Left hindlimb (tissue), 1 donor: ENCODE measurements around the gene FIZ1.
"Not testable (repeated sequence)": the region's sequence is repeated elsewhere in the genome, so short reads cannot be mapped to it uniquely, and the experiment has no call there.

Source experiments
- DNase-seq: peaks from one replicate; pipeline ENCODE4 v3.0.0-alpha.2; 2018

The FIZ1 gene

DNA sequence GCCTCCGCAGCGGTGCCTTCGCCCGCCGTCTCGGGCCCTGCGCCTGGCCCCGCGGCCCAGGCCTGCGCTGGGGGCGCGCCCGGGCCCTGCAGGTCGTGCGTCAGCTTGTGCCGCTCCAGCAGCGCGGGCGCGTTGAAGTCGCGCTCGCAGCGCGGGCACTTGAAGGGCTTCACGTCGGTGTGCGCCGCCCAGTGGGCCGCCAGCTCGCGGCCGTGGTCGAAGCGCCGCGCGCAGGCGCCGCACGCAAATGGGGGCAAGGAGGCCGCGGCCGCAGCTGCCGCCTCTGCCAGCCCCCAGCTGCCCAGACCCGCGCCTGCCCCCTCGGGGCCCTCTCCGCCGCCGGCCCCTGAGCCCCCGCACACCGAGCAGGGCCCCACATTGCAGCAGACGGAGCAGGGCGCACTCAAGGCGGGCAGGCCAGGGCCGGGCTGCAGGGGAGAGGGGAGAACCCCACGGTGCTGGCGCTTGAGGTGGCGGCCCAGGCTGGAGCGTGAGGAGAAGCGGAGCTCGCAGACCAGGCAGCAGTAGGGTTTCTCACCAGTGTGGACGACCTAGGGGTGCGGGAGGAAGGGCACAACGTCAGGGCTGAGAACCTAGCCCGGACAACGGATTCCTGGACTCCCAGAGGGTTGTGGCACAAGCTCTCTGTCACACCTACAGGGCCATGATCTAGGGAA is 6.1 kb downstream of the FIZ1 start:
- DNase-seq: peak; percentile 30

DNA sequence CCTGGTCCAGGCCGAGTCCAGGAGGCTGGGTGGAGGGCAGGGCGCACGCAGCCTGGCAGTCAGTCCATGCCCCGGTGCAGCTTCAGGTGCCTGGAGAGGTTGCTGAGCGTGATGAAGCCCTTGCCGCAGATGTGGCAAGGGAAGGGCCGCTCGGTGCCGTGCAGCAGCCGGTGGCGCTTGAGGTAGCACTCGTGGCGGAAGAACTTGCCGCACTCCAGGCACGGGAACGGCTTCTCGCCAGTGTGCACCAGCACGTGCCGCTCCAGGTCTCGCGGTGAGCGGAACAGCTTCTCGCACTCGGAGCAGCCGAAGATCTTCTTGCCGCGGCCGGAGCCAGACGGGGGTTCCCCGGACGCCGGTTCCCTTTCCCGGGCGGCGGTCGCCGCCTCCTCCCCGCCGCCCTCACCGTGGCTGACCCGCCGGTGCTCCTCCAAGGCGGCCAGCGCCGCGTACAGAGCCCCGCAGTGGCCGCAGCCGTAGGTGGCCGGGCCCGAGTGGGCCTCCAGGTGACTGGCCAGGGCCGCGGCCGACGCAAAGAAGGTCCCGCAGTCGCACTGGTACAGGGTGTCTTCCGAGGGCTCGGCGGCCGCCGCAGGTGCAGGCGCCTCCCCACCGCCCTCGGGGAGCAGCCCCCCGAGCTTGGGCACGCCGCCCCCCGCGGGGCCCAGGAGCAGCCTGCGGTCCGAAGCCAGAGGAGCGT is 6.8 kb downstream of the FIZ1 start:
- no peak for DNase-seq

DNA sequence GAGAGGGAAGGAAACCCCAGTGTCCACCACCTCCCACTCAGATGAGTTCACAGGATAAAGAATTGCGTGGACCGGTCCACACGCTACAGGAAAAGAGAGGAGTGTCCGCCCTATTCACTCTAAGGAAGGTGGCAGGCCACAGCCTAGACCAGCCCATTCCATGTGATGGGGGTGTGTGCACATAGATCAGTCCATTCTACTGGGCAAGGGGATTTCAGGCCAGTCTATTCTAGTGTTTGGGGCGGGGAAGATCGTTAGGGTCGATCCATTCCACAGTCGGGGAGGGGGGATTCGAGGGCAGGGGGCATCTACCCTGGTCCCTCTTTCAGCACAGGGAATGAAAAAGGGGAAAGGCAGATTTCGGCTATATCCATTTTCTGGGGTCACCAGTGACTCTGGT is 7.8 kb downstream of the FIZ1 start:
- DNase-seq: no peak

- DNase-seq: peak; percentile 21
These were observed 8.7 kb downstream of the FIZ1 start for GRCh38 chr19:55590617-55591016.

DNA sequence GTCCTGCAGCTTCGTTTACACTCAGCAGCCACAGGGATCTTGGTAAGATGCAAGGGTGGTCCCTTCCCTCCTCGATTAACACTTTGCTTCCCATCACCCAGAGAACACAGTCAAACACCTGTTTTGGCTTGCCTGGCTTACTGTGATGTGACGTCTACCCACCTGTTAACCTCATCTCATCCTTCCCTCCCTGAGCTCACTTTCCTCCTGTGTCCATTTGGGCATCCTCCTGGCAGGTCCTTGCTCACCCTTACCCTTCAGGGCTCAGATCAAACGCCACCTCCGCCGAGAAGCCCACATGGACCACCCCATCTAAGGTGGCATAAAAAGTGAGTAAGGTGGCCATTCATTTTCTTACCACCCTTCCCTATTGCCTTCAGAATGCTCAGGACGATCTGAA is 9.2 kb downstream of the FIZ1 start:
- peak; percentile 10 for DNase-seq

DNA sequence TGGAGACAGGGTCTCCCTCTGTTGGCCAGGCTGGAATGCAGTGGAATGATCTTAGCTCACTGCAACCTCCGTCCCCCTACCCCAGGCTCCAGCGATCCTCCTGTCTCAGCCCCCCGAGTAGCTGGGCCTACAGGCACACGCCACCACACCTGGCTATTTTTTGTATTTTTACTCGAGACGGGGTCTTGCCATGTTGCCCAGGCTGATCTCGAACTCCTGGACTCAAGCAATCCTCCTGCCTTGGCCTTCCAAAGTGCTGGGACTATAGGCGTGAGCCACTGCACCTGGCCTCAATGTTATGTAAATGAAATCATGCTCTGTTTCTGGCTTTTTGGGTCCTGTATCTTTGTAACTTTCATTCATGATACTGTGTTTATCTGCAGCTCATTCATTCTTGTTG is 10.6 kb downstream of the FIZ1 start:
- peak; percentile 2 for DNase-seq

- DNase-seq: peak; percentile 95
These were observed 12.2 kb downstream of the FIZ1 start for GRCh38 chr19:55586976-55587668.

DNA sequence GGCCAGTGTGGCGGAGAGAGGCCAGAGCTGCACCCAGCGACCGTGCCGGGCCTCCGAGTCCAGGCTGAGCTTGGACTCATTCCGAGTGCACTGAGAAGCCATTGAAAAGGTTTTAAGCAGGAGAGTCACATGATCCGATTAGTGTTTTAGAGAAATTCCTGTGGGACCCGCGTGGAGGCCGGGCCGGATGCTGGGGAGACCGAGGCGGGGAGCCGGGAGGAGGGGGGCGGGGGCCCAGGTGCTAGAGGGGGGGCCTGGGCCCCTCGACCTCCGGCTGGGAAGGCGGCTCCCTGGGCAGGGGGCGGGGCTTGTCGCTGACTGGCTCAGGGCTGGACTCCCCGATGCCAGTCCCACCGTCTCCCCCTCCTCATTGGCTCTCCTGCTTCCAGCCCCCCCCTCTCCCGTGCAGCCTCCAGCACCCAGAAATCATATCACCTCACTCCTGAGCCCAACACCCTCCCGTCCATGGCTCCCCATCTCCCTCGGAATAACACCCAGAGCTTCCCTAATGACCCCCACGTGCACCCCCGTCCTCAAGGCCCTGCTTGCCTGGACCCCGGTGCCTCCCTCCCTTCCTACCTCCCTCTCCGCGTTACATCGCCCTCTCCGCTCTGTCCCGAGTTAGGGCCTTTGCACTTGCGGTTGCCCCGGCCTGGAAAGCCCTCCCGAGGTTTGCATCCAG is 13.5 kb downstream of the FIZ1 start:
- DNase-seq: peak; percentile 93

DNA sequence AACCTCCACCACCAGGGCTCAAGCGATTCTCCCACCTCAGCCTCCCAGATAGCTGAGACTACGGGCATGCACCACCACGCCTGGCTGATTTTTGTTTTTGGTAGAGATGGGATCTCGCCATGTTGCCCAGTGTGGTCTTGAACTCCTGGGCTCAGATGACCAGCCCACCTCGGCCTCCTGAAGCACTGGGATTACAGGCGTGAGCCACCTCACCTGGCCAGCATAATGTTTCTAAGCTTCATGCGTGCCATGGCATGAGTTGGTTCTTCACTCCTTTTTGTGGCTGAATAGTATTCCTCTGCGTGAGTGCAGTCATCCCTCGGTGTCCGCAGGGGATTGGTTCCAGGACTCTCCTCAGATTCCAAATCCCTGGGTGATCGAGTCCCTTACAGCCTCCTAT is 14.4 kb downstream of the FIZ1 start:
- peak; percentile 26 for DNase-seq

DNA sequence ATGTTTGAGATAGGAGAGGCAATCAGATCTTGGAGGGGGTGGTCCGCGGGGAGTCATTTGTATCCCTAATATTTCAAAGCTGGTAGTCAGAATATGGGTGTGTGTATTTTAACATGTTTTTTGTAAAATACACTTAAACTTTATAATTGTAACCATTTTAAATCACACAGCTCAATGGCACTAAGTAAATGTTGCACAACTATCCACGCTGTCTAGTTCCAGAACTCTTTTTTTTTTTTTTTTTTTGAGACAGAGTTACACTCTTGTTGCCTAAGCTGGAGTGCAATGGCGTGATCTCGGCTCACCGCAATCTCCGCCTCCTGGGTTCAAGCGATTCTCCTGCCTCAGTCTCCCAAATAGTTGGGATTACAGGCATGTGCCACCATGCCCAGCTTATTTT is 15.4 kb downstream of the FIZ1 start:
- DNase-seq: not testable (repeated sequence)

- DNase-seq: not testable (repeated sequence)
These were observed 17.0 kb downstream of the FIZ1 start for GRCh38 chr19:55582284-55582683.

DNA sequence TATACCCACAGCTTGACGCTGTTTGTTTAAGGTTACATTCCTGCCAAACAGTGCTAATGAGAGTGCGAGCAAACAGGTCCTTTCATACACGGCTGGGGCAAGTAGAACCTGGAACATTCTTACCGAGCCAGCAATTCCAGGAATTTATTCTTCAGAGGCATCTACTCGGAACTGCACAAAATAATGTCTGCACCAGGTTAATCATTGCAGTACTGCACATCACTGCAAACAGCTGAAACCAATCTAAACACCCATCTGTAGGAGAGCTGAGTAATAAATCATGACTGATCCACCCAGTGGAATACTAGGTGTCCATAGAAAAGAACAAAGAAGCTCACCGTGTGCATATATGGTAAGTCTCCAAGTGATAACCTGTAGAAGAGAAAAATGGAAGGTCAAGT is 17.5 kb downstream of the FIZ1 start:
- DNase-seq: no peak

DNA sequence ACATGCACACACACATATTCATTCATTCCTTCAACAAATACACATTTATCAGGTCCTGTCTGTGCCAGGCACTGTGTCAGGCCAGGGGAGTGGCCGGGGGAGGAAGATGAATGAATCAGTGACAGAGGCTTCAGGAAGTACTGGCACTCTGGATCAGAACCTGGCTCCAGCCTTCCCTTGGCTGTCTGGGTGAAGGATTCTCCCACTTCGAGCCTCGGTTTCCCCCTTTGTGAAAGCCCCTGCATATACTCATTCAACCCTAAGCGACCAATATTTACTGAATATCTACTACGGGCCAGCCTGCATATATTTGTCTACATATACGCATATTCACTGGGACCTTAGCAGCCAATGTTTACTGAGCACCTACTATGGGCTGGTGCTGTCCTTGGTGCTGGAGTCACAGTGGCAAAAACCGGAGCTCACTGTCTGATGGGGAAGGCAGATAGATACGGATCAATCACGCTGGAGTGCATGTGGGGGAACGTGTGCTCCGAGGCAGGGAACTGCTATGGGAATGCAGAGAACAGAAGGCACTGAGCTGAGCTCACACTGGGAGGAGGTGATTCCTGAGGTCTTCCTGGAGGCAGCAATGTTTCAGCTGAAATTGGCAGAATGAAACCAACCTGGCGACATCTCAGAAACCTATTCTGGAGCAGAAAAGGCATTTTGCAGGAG is 18.0 kb downstream of the FIZ1 start:
- no peak for DNase-seq

- peak; percentile 94 for DNase-seq
These were observed 18.6 kb downstream of the FIZ1 start, which contains the start of gene ZNF579 for GRCh38 chr19:55580628-55581144. Gene ZNF579, minus strand, starts transcription at chr19:55580848. Its CDS starts 1,209 bp downstream, at chr19:55579639.

- DNase-seq: peak; percentile 69
These were observed 19.3 kb downstream of the FIZ1 start for GRCh38 chr19:55579766-55580621.

DNA sequence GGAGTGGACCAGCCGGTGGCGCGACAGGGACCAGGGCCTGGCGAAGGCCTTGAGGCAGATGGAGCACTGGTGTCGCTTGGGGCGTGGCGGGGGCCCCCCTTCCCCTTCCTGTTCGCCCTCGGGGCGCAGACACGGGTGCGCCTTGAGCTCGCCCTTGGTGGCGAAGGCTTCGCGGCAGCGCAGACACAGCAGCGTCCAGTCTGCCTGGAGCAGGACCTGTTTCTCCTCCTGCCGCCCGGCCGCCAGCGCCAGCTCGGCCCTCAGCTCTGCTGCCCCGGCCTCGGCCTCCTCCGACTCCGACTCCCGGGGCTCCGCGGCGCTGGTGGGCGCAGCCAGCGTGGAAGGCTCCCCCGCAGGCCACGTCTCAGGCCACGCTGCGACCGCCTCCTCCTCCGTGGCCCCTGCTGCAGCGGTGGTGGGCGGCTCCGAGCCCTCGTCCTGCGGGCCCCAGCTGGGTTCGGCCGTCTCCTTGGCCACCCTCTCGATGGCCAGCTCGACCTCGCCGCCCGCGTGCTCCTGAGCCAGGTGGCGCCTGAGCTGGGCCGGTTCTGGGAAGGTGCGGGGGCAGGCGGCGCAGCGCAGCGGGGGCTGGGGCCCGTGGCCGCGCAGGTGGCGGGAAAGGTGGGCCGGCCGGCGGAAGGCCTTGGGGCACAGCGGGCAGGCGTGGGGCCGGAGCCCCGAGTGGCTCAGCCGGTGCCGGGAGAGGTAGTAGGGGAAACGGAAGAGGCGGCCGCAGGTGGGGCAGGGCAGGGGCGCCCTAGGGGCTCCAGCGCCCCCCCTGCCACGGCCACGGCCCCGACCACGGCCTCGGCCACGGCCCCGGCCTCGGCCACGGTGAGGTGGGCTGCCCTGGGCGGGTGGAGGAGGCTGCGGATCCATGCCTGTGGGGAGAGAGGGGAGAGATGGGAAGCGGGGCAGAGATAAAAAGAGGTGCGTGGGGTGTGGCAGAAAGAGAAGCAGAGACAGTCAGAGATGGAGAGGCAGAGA is 20.3 kb downstream of the FIZ1 start:
- no peak for DNase-seq

DNA sequence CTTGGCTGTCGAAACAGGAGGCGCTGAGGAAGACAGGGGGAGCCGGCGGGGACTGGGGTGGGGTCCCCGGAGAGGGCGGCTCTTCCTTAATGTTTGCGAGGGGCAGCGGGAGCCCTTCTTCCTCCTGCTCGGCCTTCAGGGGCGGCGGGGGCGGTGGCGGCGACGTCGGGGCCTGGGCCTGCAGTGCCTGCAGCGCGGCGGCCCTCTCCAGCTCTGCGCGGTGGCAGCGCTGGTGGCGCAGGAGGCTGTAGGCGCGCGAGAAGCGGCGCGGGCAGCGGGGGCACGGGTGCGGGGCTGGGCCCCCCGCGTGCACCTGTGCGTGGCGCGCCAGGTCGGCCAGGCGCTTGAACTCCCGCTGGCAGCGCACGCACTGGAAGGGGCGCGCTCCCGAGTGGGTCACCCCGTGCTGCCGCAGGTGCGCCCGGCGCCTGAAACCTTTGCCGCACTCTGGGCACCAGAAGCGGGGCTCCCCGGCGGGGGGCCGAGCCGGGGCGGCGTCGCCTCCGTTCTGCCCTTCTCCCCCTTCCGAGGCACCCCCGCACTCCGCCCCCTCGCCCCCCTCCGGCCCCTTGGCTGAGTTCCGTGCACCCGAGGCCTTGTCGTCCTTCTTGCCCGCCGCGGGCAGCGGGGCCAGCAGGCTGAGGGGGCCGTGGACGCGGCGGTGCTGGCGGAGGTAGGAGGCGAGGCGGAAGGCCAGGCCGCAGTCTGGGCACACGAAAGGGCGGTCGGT is 21.1 kb downstream of the FIZ1 start:
- DNase-seq: no peak

DNA sequence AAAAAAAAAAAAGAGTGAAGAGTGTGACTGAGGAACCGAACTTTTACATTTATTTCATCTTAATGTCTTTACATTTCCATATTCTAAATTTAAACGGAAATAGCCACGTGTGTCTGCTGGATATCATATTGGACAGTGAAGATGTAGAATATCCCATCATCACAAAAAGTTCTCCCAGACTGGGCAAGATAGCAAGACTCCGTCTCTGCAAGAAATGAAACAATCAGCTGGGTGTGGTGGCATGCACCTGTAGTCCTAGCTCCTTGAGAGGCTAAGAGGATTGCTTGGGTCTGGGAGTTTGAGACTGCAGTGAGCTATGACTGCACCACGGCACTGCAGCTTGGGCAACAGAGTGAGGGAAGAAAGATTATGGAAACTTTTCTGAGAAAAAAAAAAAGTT is 22.6 kb downstream of the FIZ1 start:
- DNase-seq: no peak

GRCh38 chr19:55573929-55574328 is 25.4 kb downstream of the FIZ1 start:
- DNase-seq: not testable (repeated sequence)
